MM.1S (cell line): ENCODE measurements around the gene MICAL2.

Source experiments
- DNase-seq: peaks from one replicate; pipeline ENCODE4 v3.0.0-alpha.2; 2015
- H2AFZ ChIP-seq: fragments of 300-600 bp; sonication (generic); 2 replicates; pipeline ENCODE4 v1.6.0; 2016; ENCODE audit warnings: antibody characterized with exemption, low read length
- H3F3A ChIP-seq: fragments of 300-600 bp; sonication (generic); 2 replicates; pipeline ENCODE4 v1.6.1; 2016; ENCODE audit warnings: mild to moderate bottlenecking, antibody characterized with exemption, low read length, moderate library complexity, mixed read lengths; ENCODE audit not compliant: insufficient read depth
- H3K27ac ChIP-seq: fragments of 300-600 bp; sonication (generic); 2 replicates; pipeline ENCODE4 v1.5.1; 2016; ENCODE audit warnings: mild to moderate bottlenecking, low read length
- H3K27me3 ChIP-seq: fragments of 300-600 bp; sonication (generic); replicated peaks from 2 replicates; pipeline ENCODE4 v1.6.0; 2016; ENCODE audit warnings: low read length; ENCODE audit not compliant: insufficient read depth
- H3K36me3 ChIP-seq: fragments of 300-600 bp; sonication (generic); replicated peaks from 2 replicates; pipeline ENCODE4 v1.6.1; 2016; ENCODE audit warnings: mild to moderate bottlenecking, low read length, mixed read lengths; ENCODE audit not compliant: insufficient read depth
- H3K4me1 ChIP-seq: fragments of 300-600 bp; sonication (generic); 2 replicates; pipeline ENCODE4 v1.6.1; 2016; ENCODE audit warnings: low read length, mixed read lengths
- H3K4me2 ChIP-seq: fragments of 300-600 bp; sonication (generic); 2 replicates; pipeline ENCODE4 v1.6.0; 2016; ENCODE audit warnings: low read depth, low read length
- H3K4me3 ChIP-seq: fragments of 300-600 bp; sonication (generic); 2 replicates; pipeline ENCODE4 v1.5.1; 2016; ENCODE audit warnings: low read length, mixed read lengths
- H3K79me2 ChIP-seq: fragments of 300-600 bp; sonication (generic); 2 replicates; pipeline ENCODE4 v1.6.1; 2016; ENCODE audit warnings: mixed run types, low read length, mixed read lengths
- H3K9ac ChIP-seq: fragments of 300-600 bp; sonication (generic); 2 replicates; pipeline ENCODE4 v1.6.1; 2016; ENCODE audit warnings: low read length, mixed read lengths
- H3K9me2 ChIP-seq: fragments of 300-600 bp; sonication (generic); replicated peaks from 2 replicates; pipeline ENCODE4 v1.6.1; 2016; ENCODE audit warnings: mild to moderate bottlenecking, low read length, mixed read lengths; ENCODE audit not compliant: insufficient read depth
- H3K9me3 ChIP-seq: fragments of 300-600 bp; sonication (generic); replicated peaks from 2 replicates; pipeline ENCODE4 v1.6.1; 2016; ENCODE audit warnings: mild to moderate bottlenecking, low read length, mixed read lengths; ENCODE audit not compliant: insufficient read depth
- H4K20me1 ChIP-seq: fragments of 300-600 bp; sonication (generic); 2 replicates; pipeline ENCODE4 v1.6.1; 2016; ENCODE audit warnings: mild to moderate bottlenecking, low read length, moderate library complexity, mixed read lengths; ENCODE audit not compliant: insufficient read depth
- CTCF ChIP-seq: fragments of 300-600 bp; sonication (generic); IDR thresholded peaks from 2 replicates; pipeline ENCODE4 v1.5.1; 2016; ENCODE audit warnings: antibody characterized with exemption, low read length, mixed read lengths
- EZH2 ChIP-seq: fragments of 300-600 bp; sonication (generic); optimal IDR thresholded peaks from 2 replicates; pipeline ENCODE3; 2017; ENCODE audit warnings: low read depth, mild to moderate bottlenecking, antibody characterized with exemption, low read length, mixed read lengths
- EZH2phosphoT487 ChIP-seq: fragments of 300-600 bp; sonication (generic); IDR thresholded peaks from 2 replicates; pipeline ENCODE4 v1.6.1; 2018; ENCODE audit warnings: antibody characterized with exemption, low read length

Gene MICAL2

DNA sequence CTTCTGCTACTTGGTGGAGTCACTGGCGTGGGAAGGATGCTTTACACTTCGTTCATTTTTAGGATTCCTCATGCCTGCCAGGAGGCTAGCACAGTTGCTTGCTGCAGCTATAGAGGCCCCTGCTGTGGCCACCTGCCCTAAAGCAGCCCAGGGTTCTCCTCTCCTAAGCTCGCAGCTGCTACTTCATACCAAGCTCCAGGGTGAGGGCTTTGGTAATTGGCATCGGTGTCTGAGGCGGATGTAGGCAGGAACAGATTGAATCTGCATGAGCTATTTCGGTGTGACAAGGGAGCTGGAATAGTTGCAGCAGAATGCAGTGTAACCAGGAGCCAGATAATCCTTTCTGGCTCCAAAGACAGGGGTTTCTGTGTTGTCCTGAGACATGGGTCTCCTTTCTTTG, 133.1 kb downstream of the MICAL2 start:
- Histone ChIP-seq H3K4me1 (peaks cover 70% of the 10 kb centered on the region), H4K20me1 (no peaks in the 10 kb centered on the region), H3K9me2 (no peaks in the 10 kb centered on the region), H2AFZ (no peak overlapping the region), H3K9ac (no peak overlapping the region), H3K79me2 (no peaks in the 10 kb centered on the region), H3K9me3 (no peaks in the 10 kb centered on the region), H3K4me3 (no peak overlapping the region), H3F3A (peaks cover 14% of the 10 kb centered on the region), H3K4me2 (0 out of 2 replicates have a peak overlapping the region, but pooled peaks have one; percentile 8), H3K27me3 (no peaks in the 10 kb centered on the region), H3K27ac (peak overlapping the region; percentile 22; the same call in 1 of the 2 replicates), H3K36me3 (no peaks in the 10 kb centered on the region)
- no peak for TF ChIP-seq EZH2
- no peak for TF ChIP-seq CTCF
- no peak for TF ChIP-seq EZH2phosphoT487
- DNase-seq: no peak

- DNase-seq: no peak
- H3K9me3 ChIP-seq: no peaks in the 10 kb centered on the region
Measured at GRCh38 chr11:12243911-12244550, 133.6 kb downstream of the MICAL2 start.

DNA sequence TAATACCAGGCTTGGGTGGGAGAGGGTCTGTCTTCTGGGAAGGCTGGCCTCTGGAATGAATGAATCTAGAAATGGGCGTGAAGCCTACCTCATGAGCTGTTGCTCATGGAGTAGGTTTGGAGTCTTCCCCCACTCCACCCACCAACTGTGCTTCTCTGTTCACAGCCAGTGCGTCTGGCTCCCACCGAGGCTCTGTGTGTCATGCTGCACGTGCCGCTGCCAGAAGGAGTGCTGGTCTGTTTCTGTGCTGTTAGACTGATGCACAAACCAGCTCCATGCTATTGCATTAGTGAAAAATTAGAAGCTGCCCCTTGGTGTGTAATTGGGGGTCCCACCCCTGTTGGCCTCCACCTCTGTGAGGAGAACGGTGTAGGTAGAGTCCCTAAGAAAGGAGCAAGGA, 134.7 kb downstream of the MICAL2 start:
- H3K4me1 ChIP-seq: peaks cover 58% of the 10 kb centered on the region
- H3K9ac ChIP-seq: no peak overlapping the region
- H3K4me2 ChIP-seq: peak overlapping the region; percentile 35; the same call in 1 of the 2 replicates
- peaks cover 8% of the 10 kb centered on the region; the same call in 1 of the 2 replicates for H3F3A ChIP-seq
- H2AFZ ChIP-seq: no peak overlapping the region
- peak overlapping the region; percentile 19; the same call in 1 of the 2 replicates for H3K27ac ChIP-seq
- TF ChIP-seq EZH2: no peak
- TF ChIP-seq CTCF: no peak
- no peak for TF ChIP-seq EZH2phosphoT487
- H3K36me3 ChIP-seq: no peaks in the 10 kb centered on the region
- no peaks in the 10 kb centered on the region for H3K9me3 ChIP-seq
- no peak overlapping the region for H3K4me3 ChIP-seq
- H4K20me1 ChIP-seq: no peaks in the 10 kb centered on the region
- H3K9me2 ChIP-seq: no peaks in the 10 kb centered on the region
- no peaks in the 10 kb centered on the region for H3K79me2 ChIP-seq
- no peaks in the 10 kb centered on the region for H3K27me3 ChIP-seq
- DNase-seq: no peak

More at GRCh38 chr11:12243911-12244550, 133.6 kb downstream of the MICAL2 start:
- no peaks in the 10 kb centered on the region for H3K9me2 ChIP-seq
- H2AFZ ChIP-seq: no peak overlapping the region
- H3K79me2 ChIP-seq: no peaks in the 10 kb centered on the region
- no peak overlapping the region for H3K4me2 ChIP-seq
- no peaks in the 10 kb centered on the region for H4K20me1 ChIP-seq
- H3K27me3 ChIP-seq: no peaks in the 10 kb centered on the region
- no peak overlapping the region for H3K27ac ChIP-seq
- no peak overlapping the region for H3K4me3 ChIP-seq
- peaks cover 14% of the 10 kb centered on the region for H3F3A ChIP-seq
- no peak for TF ChIP-seq EZH2
- TF ChIP-seq CTCF: no peak
- no peak for TF ChIP-seq EZH2phosphoT487
- peaks cover 69% of the 10 kb centered on the region for H3K4me1 ChIP-seq
- no peaks in the 10 kb centered on the region for H3K36me3 ChIP-seq
- H3K9ac ChIP-seq: no peak overlapping the region
